ENCODE measurements around the gene TNNC1. TPM values are rescaled to one million over a fixed set of nuclear protein-coding genes. Genes with fewer than 3 reads are reported as not detected.

TNNC1 gene
- total RNA-seq, 1 experiment from 2014 or later = not detected

DNA sequence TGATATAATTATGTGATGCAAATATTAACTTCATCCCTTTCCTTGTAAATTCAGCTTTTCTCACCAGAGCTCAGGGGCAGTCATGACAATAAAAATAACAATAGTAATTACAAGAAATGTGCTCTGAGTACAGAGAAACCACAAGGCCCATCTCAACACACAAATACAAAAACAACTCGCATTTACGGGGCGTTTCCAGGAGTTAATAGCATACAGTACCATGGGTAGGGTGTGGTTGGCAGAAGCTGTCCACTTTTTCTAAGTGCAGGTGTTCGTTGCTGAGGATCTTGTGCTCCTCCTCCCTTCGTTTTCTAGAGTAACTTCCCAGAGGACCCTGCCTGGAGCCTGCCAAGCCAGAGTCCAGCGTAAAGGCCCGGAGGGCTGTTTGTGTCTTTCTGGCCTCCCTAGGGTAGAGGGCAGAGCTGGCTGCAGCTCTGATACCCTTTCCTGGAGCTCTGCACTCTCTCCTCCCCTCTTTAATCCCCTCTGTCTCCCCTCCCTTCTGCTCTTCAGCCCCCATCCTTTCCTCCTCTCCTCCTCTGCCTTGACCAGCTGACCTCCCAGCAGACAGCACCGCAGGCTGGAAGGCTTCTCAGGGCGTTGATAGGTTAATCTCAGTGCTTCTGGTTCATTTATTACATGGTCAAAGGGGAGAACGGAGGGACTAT, 20.4 kb downstream of the TNNC1 start:
- no peak overlapping the region for H3K4me3 ChIP-seq (ENCODE audit: low read depth, low read length, poor library complexity, severe bottlenecking)
- DNase-seq (ENCODE audit: low spot score) = no peak
- no TSS peak for BruUV-seq (replicated peaks)
- H3K27ac ChIP-seq (ENCODE audit: low read depth, low read length, poor library complexity, severe bottlenecking) = no peak overlapping the region
- intact Hi-C loops (cut with micrococcal nuclease; ENCODE audit: unreplicated experiment) = no loop called here
- no peaks in the 10 kb centered on the region for H3K4me1 ChIP-seq (ENCODE audit: insufficient read depth, low read length, poor library complexity, severe bottlenecking)
- no peaks in the 10 kb centered on the region for H3K36me3 ChIP-seq (ENCODE audit: insufficient read depth, low read length, poor library complexity, severe bottlenecking)
- ChIA-PET POLR2A (ENCODE audit: low non-redundant PET) (interaction anchor here (0.6 to 0.7 kb wide), 2 partner anchors 24 to 458 kb away, joined by 3 to 6 read pairs; no protein-coding TSS in a partner anchor), CTCF (no interaction called here)
- no peaks in the 10 kb centered on the region for H3K27me3 ChIP-seq (replicated peaks; ENCODE audit: insufficient read depth, low read depth, low read length, poor library complexity)
- TF ChIP-seq EZH2 (IDR thresholded peaks at IDR 0.05; ENCODE audit: borderline replicate concordance, low read depth, low read length, poor library complexity, severe bottlenecking) (no peak), CTCF (conservative IDR thresholded peaks at IDR 0.05; ENCODE audit: low read depth, low read length) (no peak)
- no peaks in the 10 kb centered on the region for H3K9me3 ChIP-seq (ENCODE audit: low read depth, low read length, poor library complexity, severe bottlenecking)

- Histone ChIP-seq H3K36me3 (ENCODE audit: insufficient read depth, low read length, poor library complexity, severe bottlenecking) (no peaks in the 10 kb centered on the region), H3K9me3 (ENCODE audit: low read depth, low read length, poor library complexity, severe bottlenecking) (no peaks in the 10 kb centered on the region), H3K27me3 (replicated peaks; ENCODE audit: insufficient read depth, low read depth, low read length, poor library complexity) (no peaks in the 10 kb centered on the region), H3K4me3 (ENCODE audit: low read depth, low read length, poor library complexity, severe bottlenecking) (no peak overlapping the region), H3K27ac (ENCODE audit: low read depth, low read length, poor library complexity, severe bottlenecking) (no peak overlapping the region), H3K4me1 (ENCODE audit: insufficient read depth, low read length, poor library complexity, severe bottlenecking) (no peaks in the 10 kb centered on the region)
- intact Hi-C loops (cut with micrococcal nuclease; ENCODE audit: unreplicated experiment) = no loop called here
- DNase-seq (ENCODE audit: low spot score) = no peak
- BruUV-seq (replicated peaks) = no TSS peak
- ChIA-PET POLR2A (ENCODE audit: low non-redundant PET) (interaction anchor here (0.6 to 0.7 kb wide), 2 partner anchors 23 to 459 kb away, joined by 3 to 6 read pairs; no protein-coding TSS in a partner anchor), CTCF (no interaction called here)
- TF ChIP-seq CTCF (conservative IDR thresholded peaks at IDR 0.05; ENCODE audit: low read depth, low read length) (no peak), EZH2 (IDR thresholded peaks at IDR 0.05; ENCODE audit: borderline replicate concordance, low read depth, low read length, poor library complexity, severe bottlenecking) (no peak)
Observed at GRCh38 chr3:52432691-52433141, 21.1 kb downstream of the TNNC1 start.

GRCh38 chr3:52432225-52432624, 21.6 kb downstream of the TNNC1 start:
- TF ChIP-seq CTCF (conservative IDR thresholded peaks at IDR 0.05; ENCODE audit: low read depth, low read length) (no peak), EZH2 (IDR thresholded peaks at IDR 0.05; ENCODE audit: borderline replicate concordance, low read depth, low read length, poor library complexity, severe bottlenecking) (no peak)
- Histone ChIP-seq H3K4me3 (ENCODE audit: low read depth, low read length, poor library complexity, severe bottlenecking) (no peak overlapping the region), H3K27me3 (replicated peaks; ENCODE audit: insufficient read depth, low read depth, low read length, poor library complexity) (no peaks in the 10 kb centered on the region), H3K36me3 (ENCODE audit: insufficient read depth, low read length, poor library complexity, severe bottlenecking) (no peaks in the 10 kb centered on the region), H3K4me1 (ENCODE audit: insufficient read depth, low read length, poor library complexity, severe bottlenecking) (no peaks in the 10 kb centered on the region), H3K27ac (ENCODE audit: low read depth, low read length, poor library complexity, severe bottlenecking) (no peak overlapping the region), H3K9me3 (ENCODE audit: low read depth, low read length, poor library complexity, severe bottlenecking) (no peaks in the 10 kb centered on the region)
- intact Hi-C loops (cut with micrococcal nuclease; ENCODE audit: unreplicated experiment) = no loop called here
- CTCF ChIA-PET = no interaction called here
- no peak for DNase-seq (ENCODE audit: low spot score)
- no TSS peak for BruUV-seq (replicated peaks)
- POLR2A ChIA-PET (ENCODE audit: low non-redundant PET) = no interaction called here

All from A673 (cell line).